HEK293 (cell line): ENCODE data around the gene MBNL3.
A peak's percentile ranks its signal among the peaks of the same experiment; 100 is the strongest.
"Not testable (repeated sequence)": the region's sequence is repeated elsewhere in the genome, so short reads cannot be mapped to it uniquely, and the experiment has no call there.

Source experiments
- CTCF ChIA-PET: fragments of 350-600 bp; formaldehyde crosslinking; extraction: SDS; loops from one replicate; lab custom pipeline; 2021; ENCODE audit warnings: antibody characterized with exemption; lab: Yijun Ruan, JAX
- POLR2A ChIA-PET: fragments of 300-600 bp; formaldehyde crosslinking; extraction: SDS; loops from one replicate; lab custom pipeline; 2020; ENCODE audit warnings: antibody characterized with exemption, inconsistent platforms; lab: Yijun Ruan, JAX
- H3K27ac ChIP-seq: fragments of 200-500 bp; sonication (Bioruptor generic); 2 replicates; pipeline ENCODE4 v1.5.1; 2014; ENCODE audit warnings: low read depth, low read length, control low read depth, inconsistent platforms; ENCODE audit errors: extremely low read depth
- H3K36me3 ChIP-seq, 2 experiments: fragments of 200-500 bp in 1 of 2; sonication (Bioruptor generic) in 1 of 2; 1 replicate in 1 of 2; 2 replicates in 1 of 2; pipeline ENCODE4 v1.5.1; 2014 to 2017; ENCODE audit warnings: inconsistent platforms in 2 of 2, low read length in 2 of 2; ENCODE audit not compliant: control insufficient read depth in 2 of 2, insufficient read depth in 1 of 2
- H3K4me1 ChIP-seq: fragments of 200-500 bp; sonication (Bioruptor generic); 2 replicates; pipeline ENCODE4 v1.5.1; 2014; ENCODE audit warnings: mild to moderate bottlenecking, low read length, inconsistent platforms; ENCODE audit not compliant: control insufficient read depth, insufficient read depth
- H3K4me3 ChIP-seq: 2 replicates; pipeline ENCODE4 v1.5.1; 2011; ENCODE audit warnings: low read depth, mild to moderate bottlenecking, control low read depth, low read length, moderate library complexity
- H3K9me3 ChIP-seq: fragments of 200-500 bp; sonication (Bioruptor generic); 2 replicates; pipeline ENCODE4 v1.5.1; 2014; ENCODE audit warnings: low read depth, low read length, inconsistent platforms; ENCODE audit not compliant: control insufficient read depth, insufficient read depth
- ZNF146 ChIP-seq: fragments of 450-650 bp; formaldehyde crosslinking; IDR thresholded peaks from 2 replicates; pipeline ENCODE4 v1.5.1; 2016; ENCODE audit warnings: missing biosample characterization, missing genetic modification characterization
- ZNF280D ChIP-seq: fragments of 450-650 bp; formaldehyde crosslinking; IDR thresholded peaks from 2 replicates; pipeline ENCODE4 v1.5.1; 2016; ENCODE audit warnings: missing biosample characterization, missing genetic modification characterization

The MBNL3 gene

GRCh38 chrX:132326960-132327359 lies 161.9 kb downstream of the MBNL3 start:
- H3K27ac ChIP-seq, H3K4me1 ChIP-seq, H3K4me3 ChIP-seq, CTCF ChIA-PET, H3K36me3 ChIP-seq, H3K9me3 ChIP-seq, POLR2A ChIA-PET: not testable (repeated sequence)
- TF ChIP-seq ZNF280D (tag by site-specific recombination) (0 out of 2 replicates have a peak, but pooled peaks have one; percentile 40), ZNF146 (tag by site-specific recombination) (peak; percentile 95)
